ENCODE results near the gene YTHDF1.

YTHDF1 gene

DNA sequence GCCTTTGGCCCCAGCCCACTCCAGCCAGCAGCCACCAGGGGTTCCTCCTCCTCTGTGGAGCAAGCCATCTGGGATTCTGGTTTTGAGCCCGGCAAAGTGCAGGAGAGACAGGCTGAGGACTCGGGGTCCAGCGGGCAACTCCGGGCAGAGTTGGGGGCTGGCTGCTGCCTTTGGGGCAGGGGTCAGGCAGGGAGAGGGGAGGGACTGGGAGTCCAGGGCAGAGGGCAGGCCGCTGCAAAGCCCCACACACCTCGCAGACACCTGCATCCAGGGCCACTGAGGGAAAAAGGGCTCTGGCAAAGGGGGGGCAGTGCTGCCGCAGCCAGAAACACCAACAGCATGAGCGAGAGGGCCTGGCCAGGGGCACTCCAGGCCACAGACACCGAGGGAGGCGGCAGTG, 28.5 kb upstream of the YTHDF1 start:
- DNase-seq (ENCODE audit: low spot score in 2 of 2) (no peak), ATAC-seq (replicated peaks; ENCODE audit: extremely low read depth, poor library complexity, severe bottlenecking) (no peak)
- no peak overlapping the region for H3K27ac Mint-ChIP-seq (ENCODE audit: low read depth)
- H3K27me3 Mint-ChIP-seq, result peaks cover 28% of the 10 kb centered on the region
- H3K4me3 Mint-ChIP-seq, result no peak overlapping the region
- H3K9me3 Mint-ChIP-seq, result no peaks in the 10 kb centered on the region
- H3K36me3 Mint-ChIP-seq (ENCODE audit: insufficient read depth), result peaks cover 2% of the 10 kb centered on the region
- no peaks in the 10 kb centered on the region for H3K4me1 Mint-ChIP-seq

DNA sequence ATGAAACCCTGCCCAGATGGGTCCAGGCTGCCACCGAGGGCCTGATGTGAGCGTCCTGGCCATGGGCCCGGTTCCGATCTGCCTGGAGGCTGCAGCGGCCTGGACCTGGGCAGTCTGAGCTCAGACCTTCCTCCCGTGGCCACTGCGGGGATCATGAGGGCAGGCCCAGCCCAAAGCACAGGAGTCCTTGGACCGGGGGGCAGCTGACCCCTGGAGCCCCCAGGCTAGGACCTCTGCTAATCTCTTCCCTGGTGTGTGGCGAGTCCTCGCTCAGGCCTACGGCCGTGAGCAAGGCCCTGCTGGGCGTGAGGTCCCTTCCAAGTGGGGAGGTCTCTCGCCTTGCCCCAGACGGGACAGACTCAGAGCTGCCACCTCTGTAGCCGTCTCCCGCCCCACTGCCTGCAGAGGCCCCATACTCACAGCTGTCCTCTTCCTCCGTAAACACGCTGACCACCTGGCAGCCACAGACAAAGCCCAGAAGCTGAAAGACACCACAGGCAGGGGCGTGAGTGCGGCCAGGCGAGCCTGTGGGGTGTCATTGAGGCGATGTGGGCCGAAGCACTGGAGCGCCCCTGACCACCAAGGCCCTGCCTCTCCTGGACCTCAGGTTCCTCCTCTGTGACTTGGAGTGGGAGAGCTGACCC, 27.8 kb upstream of the YTHDF1 start:
- H3K4me1 Mint-ChIP-seq, result no peaks in the 10 kb centered on the region
- H3K27ac Mint-ChIP-seq (ENCODE audit: low read depth), result no peak overlapping the region
- peaks cover 21% of the 10 kb centered on the region for H3K27me3 Mint-ChIP-seq
- no peak overlapping the region for H3K4me3 Mint-ChIP-seq
- peaks cover 2% of the 10 kb centered on the region for H3K36me3 Mint-ChIP-seq (ENCODE audit: insufficient read depth)
- DNase-seq (ENCODE audit: low spot score in 2 of 2) (no peak), ATAC-seq (replicated peaks; ENCODE audit: extremely low read depth, poor library complexity, severe bottlenecking) (no peak)
- H3K9me3 Mint-ChIP-seq, result no peaks in the 10 kb centered on the region

GRCh38 chr20:63242736-63243135, 26.8 kb upstream of the YTHDF1 start:
- no peak overlapping the region for H3K27ac Mint-ChIP-seq (ENCODE audit: low read depth)
- H3K27me3 Mint-ChIP-seq, result peaks cover 13% of the 10 kb centered on the region
- ATAC-seq (replicated peaks; ENCODE audit: extremely low read depth, poor library complexity, severe bottlenecking) (no peak), DNase-seq (ENCODE audit: low spot score in 2 of 2) (no peak)
- H3K4me1 Mint-ChIP-seq, result no peaks in the 10 kb centered on the region
- peaks cover 1% of the 10 kb centered on the region for H3K36me3 Mint-ChIP-seq (ENCODE audit: insufficient read depth)
- H3K4me3 Mint-ChIP-seq, result no peak overlapping the region
- H3K9me3 Mint-ChIP-seq, result no peaks in the 10 kb centered on the region

DNA sequence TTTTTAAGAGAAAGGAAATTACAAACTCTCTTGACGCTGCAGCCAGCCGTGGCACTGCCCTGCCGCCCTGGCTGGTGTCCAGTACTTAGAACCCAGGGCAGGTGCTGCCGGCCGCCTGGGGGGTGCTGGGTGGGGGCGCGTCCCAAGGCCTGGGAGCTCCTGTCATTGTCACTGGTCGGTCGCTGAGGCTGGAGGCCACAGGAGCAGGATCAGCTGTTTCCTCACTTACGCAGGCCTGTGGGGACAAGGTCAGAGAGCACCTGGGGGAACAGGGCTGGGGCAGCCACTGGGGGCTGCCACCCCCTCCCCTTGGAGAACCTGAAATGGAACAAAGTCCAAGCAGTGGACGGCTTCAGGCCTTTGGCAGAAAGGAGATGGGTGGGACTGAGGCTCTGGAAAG, 25.3 kb upstream of the YTHDF1 start:
- no peak for ATAC-seq (replicated peaks; ENCODE audit: extremely low read depth, poor library complexity, severe bottlenecking)

GRCh38 chr20:63240004-63240403, 24.1 kb upstream of the YTHDF1 start:
- Mint-ChIP-seq H3K27ac (ENCODE audit: low read depth) (no peak overlapping the region), H3K9me3 (no peaks in the 10 kb centered on the region)

More for the DNA sequence above, 25.3 kb upstream of the YTHDF1 start:
- peaks cover 13% of the 10 kb centered on the region for H3K27me3 Mint-ChIP-seq
- H3K36me3 Mint-ChIP-seq (ENCODE audit: insufficient read depth), result no peaks in the 10 kb centered on the region
- no peak overlapping the region for H3K27ac Mint-ChIP-seq (ENCODE audit: low read depth)
- H3K9me3 Mint-ChIP-seq, result no peaks in the 10 kb centered on the region
- no peak for DNase-seq (ENCODE audit: low spot score in 2 of 2)
- H3K4me1 Mint-ChIP-seq, result no peaks in the 10 kb centered on the region
- H3K4me3 Mint-ChIP-seq, result no peak overlapping the region

DNA sequence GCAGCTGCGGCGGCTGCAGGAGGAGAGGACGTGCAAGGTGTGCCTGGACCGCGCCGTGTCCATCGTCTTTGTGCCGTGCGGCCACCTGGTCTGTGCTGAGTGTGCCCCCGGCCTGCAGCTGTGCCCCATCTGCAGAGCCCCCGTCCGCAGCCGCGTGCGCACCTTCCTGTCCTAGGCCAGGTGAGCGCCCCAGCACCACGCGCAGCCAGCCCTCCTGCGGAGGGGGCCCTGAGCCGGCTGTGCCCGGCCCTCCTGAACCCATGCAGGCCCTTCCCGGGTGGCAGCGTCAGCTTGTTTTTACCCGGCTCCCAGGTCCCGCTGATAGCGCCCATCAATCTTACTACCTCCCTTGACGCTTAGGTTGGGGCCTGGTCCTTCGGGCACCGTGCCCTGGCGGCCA, 23.5 kb upstream of the YTHDF1 start:
- H3K4me3 Mint-ChIP-seq, result no peak overlapping the region
- no peaks in the 10 kb centered on the region for H3K9me3 Mint-ChIP-seq

More at GRCh38 chr20:63240004-63240403, 24.1 kb upstream of the YTHDF1 start:
- no peak for ATAC-seq (replicated peaks; ENCODE audit: extremely low read depth, poor library complexity, severe bottlenecking)
- no peak for DNase-seq (ENCODE audit: low spot score in 2 of 2)
- Mint-ChIP-seq H3K4me1 (peaks cover 1% of the 10 kb centered on the region), H3K27me3 (peaks cover under 1% of the 10 kb centered on the region), H3K36me3 (ENCODE audit: insufficient read depth) (no peaks in the 10 kb centered on the region), H3K4me3 (no peak overlapping the region)

DNA sequence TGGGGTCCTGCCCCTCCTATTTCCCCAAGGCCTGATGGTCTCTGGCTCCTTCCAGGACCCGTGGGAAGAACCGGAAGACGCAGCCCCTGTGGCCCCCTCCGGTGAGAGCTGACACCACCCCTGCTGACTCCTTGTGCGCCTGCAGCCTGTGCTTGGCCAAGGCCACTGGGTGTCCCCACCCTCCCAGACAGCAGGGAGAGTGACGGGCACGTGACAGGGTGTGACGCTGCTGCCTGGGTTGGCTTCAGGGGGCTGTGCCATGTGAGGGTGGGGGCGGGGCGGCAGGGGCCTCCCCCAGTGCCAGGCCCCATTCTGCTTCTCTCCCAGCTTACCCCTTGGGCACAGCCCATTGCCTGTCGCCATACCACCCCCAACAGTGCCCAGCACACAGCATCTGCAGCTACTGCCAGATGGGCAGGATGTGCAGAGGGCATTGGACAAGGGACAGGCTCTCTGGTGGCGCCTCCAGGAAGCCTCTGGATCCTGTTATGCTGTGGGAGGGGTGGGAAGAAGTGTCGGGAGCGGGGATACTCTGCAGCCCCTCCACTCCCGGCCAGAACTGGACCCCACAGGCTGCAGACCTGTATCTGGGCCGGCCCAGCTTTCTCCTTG, 22.7 kb upstream of the YTHDF1 start:
- ATAC-seq (replicated peaks; ENCODE audit: extremely low read depth, poor library complexity, severe bottlenecking), result no peak
- H3K27me3 Mint-ChIP-seq, result no peaks in the 10 kb centered on the region
- no peak for DNase-seq (ENCODE audit: low spot score in 2 of 2)
- no peaks in the 10 kb centered on the region for H3K36me3 Mint-ChIP-seq (ENCODE audit: insufficient read depth)
- H3K4me3 Mint-ChIP-seq, result no peak overlapping the region
- H3K4me1 Mint-ChIP-seq, result peaks cover 5% of the 10 kb centered on the region
- no peaks in the 10 kb centered on the region for H3K9me3 Mint-ChIP-seq
- H3K27ac Mint-ChIP-seq (ENCODE audit: low read depth), result no peak overlapping the region

More for the DNA sequence above, 23.5 kb upstream of the YTHDF1 start:
- no peaks in the 10 kb centered on the region for H3K36me3 Mint-ChIP-seq (ENCODE audit: insufficient read depth)
- H3K27ac Mint-ChIP-seq (ENCODE audit: low read depth), result no peak overlapping the region
- peaks cover 5% of the 10 kb centered on the region for H3K4me1 Mint-ChIP-seq
- H3K27me3 Mint-ChIP-seq, result no peaks in the 10 kb centered on the region
- ATAC-seq (replicated peaks; ENCODE audit: extremely low read depth, poor library complexity, severe bottlenecking) (no peak), DNase-seq (ENCODE audit: low spot score in 2 of 2) (no peak)

DNA sequence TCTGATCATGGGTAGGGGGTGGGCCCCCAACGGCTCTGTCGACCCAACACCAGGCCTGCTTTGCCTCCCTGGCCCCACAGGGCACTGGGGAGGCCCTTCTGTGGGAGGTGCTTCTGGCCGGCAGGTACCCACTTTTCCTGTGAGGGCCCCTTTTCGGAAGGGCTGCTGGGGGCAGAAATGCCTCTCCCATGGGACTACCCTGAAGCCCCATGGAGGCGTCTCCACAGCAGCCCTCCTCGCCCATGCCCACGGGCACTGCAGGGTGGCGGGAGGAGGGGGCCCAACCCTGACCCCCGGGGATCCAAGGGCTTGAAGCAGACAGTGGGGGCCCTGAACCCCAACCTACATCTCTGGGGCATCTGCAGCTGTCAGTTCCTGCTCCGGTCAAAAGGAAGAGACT, 22.1 kb upstream of the YTHDF1 start:
- Mint-ChIP-seq H3K9me3 (no peaks in the 10 kb centered on the region), H3K4me1 (peaks cover 5% of the 10 kb centered on the region), H3K27ac (ENCODE audit: low read depth) (no peak overlapping the region), H3K36me3 (ENCODE audit: insufficient read depth) (no peaks in the 10 kb centered on the region), H3K4me3 (no peak overlapping the region), H3K27me3 (no peaks in the 10 kb centered on the region)
- ATAC-seq (replicated peaks; ENCODE audit: extremely low read depth, poor library complexity, severe bottlenecking), result no peak
- no peak for DNase-seq (ENCODE audit: low spot score in 2 of 2)

GRCh38 chr20:63236116-63236837, 20.3 kb upstream of the YTHDF1 start:
- ATAC-seq (replicated peaks; ENCODE audit: extremely low read depth, poor library complexity, severe bottlenecking), result no peak
- H3K9me3 Mint-ChIP-seq, result no peaks in the 10 kb centered on the region
- H3K4me3 Mint-ChIP-seq, result no peak overlapping the region
- H3K4me1 Mint-ChIP-seq, result peaks cover 5% of the 10 kb centered on the region
- no peaks in the 10 kb centered on the region for H3K36me3 Mint-ChIP-seq (ENCODE audit: insufficient read depth)
- no peak overlapping the region for H3K27ac Mint-ChIP-seq (ENCODE audit: low read depth)
- DNase-seq (ENCODE audit: low spot score in 2 of 2), result no peak
- peaks cover 2% of the 10 kb centered on the region for H3K27me3 Mint-ChIP-seq

GRCh38 chr20:63235399-63235983, 19.6 kb upstream of the YTHDF1 start, which contains the start of gene BIRC7:
TSS of gene BIRC7 (plus strand) at chr20:63235905. CDS start at chr20:63236097, 192 bp downstream.
- ATAC-seq (replicated peaks; ENCODE audit: extremely low read depth, poor library complexity, severe bottlenecking), result no peak

DNA sequence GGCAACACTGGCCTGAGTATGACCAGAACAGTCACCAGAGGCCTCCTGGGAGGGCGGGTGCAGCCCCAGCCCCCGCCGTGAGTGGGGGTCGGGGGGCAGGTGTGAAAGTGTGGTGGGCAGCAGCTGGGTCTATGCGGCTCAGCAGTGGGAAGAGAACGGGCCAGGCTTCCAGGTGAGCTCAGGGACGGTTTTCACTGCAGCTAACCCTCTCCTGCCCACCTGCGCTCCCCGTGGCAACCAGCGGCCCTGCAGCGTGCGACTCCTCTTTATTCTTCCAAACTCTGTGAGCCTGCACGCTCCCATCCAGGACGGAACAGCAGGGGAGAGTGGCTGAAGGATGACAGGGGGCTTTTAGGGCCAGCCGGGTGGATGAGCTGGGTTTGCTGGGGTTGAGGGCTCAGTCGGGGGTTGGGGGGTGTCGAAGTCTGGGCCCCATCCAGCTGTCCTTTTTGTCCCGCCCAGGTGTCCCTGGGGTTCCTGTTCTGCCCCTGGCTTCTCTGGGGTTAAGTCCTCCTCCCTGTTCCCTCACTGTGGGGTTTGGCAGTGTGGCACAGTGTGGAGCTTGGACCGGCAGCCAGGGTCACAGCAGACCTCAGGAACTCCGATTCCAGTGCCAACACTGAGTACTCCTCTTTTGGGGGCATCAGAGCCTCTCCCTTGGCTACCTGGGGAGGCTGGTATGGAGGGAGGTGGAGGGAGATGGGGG, 18.9 kb upstream of the YTHDF1 start:
- H3K4me1 Mint-ChIP-seq, result peaks cover 5% of the 10 kb centered on the region
- no peak overlapping the region for H3K27ac Mint-ChIP-seq (ENCODE audit: low read depth)
- H3K27me3 Mint-ChIP-seq, result peaks cover 16% of the 10 kb centered on the region
- DNase-seq (ENCODE audit: low spot score in 2 of 2), result no peak
- peak overlapping the region; percentile 51 for H3K4me3 Mint-ChIP-seq
- H3K9me3 Mint-ChIP-seq, result no peaks in the 10 kb centered on the region
- H3K36me3 Mint-ChIP-seq (ENCODE audit: insufficient read depth), result no peaks in the 10 kb centered on the region
- no peak for ATAC-seq (replicated peaks; ENCODE audit: extremely low read depth, poor library complexity, severe bottlenecking)

More at GRCh38 chr20:63235399-63235983, 19.6 kb upstream of the YTHDF1 start, which contains the start of gene BIRC7:
- H3K9me3 Mint-ChIP-seq, result no peaks in the 10 kb centered on the region
- H3K4me3 Mint-ChIP-seq, result peak within 1 kb of the TSS; percentile 51
- H3K36me3 Mint-ChIP-seq (ENCODE audit: insufficient read depth), result no peaks in the 10 kb centered on the region
- peaks cover 5% of the 10 kb centered on the region for H3K4me1 Mint-ChIP-seq
- no peak for DNase-seq (ENCODE audit: low spot score in 2 of 2)
- peaks cover 10% of the 10 kb centered on the region for H3K27me3 Mint-ChIP-seq
- no peak within 1 kb of the TSS for H3K27ac Mint-ChIP-seq (ENCODE audit: low read depth)

- no peak overlapping the region for H3K27ac Mint-ChIP-seq (ENCODE audit: low read depth)
- H3K27me3 Mint-ChIP-seq, result peaks cover 26% of the 10 kb centered on the region
- no peak overlapping the region for H3K4me3 Mint-ChIP-seq
- DNase-seq (ENCODE audit: low spot score in 2 of 2) (no peak), ATAC-seq (replicated peaks; ENCODE audit: extremely low read depth, poor library complexity, severe bottlenecking) (no peak)
- H3K36me3 Mint-ChIP-seq (ENCODE audit: insufficient read depth), result no peaks in the 10 kb centered on the region
- H3K4me1 Mint-ChIP-seq, result peaks cover 5% of the 10 kb centered on the region
- H3K9me3 Mint-ChIP-seq, result no peaks in the 10 kb centered on the region
Measured at GRCh38 chr20:63233924-63234323, 18.0 kb upstream of the YTHDF1 start.
